ENCODE results near the gene ZNF23.

DNA sequence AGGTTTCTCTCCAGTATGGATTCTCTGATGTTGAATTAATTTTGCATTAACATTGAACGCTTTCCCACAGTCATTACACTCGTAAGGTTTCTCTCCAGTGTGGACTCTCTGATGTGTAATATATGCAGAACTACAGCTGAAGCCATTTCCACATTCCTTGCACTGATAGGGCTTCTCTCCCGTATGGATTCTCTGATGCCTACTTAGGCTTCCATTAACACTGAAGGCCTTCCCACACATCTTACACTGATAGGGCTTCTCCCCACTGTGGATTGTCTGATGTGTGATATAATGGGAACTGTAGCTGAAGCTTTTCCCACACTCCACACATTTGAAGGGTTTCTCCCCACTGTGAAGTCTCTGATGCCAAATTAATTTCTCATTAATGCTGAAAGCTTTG, 13.0 kb downstream of the ZNF23 start:
- TF ChIP-seq, protein P1, sequence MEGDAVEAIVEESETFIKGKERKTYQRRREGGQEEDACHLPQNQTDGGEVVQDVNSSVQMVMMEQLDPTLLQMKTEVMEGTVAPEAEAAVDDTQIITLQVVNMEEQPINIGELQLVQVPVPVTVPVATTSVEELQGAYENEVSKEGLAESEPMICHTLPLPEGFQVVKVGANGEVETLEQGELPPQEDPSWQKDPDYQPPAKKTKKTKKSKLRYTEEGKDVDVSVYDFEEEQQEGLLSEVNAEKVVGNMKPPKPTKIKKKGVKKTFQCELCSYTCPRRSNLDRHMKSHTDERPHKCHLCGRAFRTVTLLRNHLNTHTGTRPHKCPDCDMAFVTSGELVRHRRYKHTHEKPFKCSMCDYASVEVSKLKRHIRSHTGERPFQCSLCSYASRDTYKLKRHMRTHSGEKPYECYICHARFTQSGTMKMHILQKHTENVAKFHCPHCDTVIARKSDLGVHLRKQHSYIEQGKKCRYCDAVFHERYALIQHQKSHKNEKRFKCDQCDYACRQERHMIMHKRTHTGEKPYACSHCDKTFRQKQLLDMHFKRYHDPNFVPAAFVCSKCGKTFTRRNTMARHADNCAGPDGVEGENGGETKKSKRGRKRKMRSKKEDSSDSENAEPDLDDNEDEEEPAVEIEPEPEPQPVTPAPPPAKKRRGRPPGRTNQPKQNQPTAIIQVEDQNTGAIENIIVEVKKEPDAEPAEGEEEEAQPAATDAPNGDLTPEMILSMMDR (IDR thresholded peaks at IDR 0.05): no peak
- no peak for TF ChIP-seq POLR2A (IDR thresholded peaks at IDR 0.05)

Measured in testis (tissue), 2 donors.